Activated CD8-positive, alpha-beta T cell treated with anti-CD3 and anti-CD28 coated beads for 36 hours (primary cell): ENCODE results near the gene AP1G2. TPM values are rescaled to one million over a fixed set of nuclear protein-coding genes. Genes with fewer than 3 reads are reported as not detected.

Experiments
- ATAC-seq: fragments of 200-7000 bp; cut with Tn5 transposase; one replicate; pipeline ENCODE4 v1.10.0; 2021; ENCODE audit warnings: mild to moderate bottlenecking, moderate library complexity
- CTCF ChIA-PET: fragments of 350-600 bp; sonication (Branson Sonifier 250); formaldehyde crosslinking; loops from one replicate; lab custom pipeline; 2021; ENCODE audit warnings: antibody characterized with exemption; lab: Charles Lee
- POLR2A ChIA-PET: fragments of 350-600 bp; sonication (Branson Sonifier 250); formaldehyde crosslinking; loops from one replicate; lab custom pipeline; 2021; ENCODE audit warnings: antibody characterized with exemption; lab: Charles Lee
- DNase-seq: peaks from one replicate; pipeline ENCODE4 v3.0.0-alpha.2; 2020
- H3K27ac Mint-ChIP-seq: one replicate; pipeline ENCODE4 v1.8.0; 2021; ENCODE audit warnings: mild to moderate bottlenecking, mixed read lengths
- H3K27me3 Mint-ChIP-seq: one replicate; pipeline ENCODE4 v1.8.0; 2021; ENCODE audit warnings: mixed read lengths
- H3K36me3 Mint-ChIP-seq: one replicate; pipeline ENCODE4 v1.8.0; 2021; ENCODE audit warnings: low read depth, mixed read lengths
- H3K4me1 Mint-ChIP-seq: one replicate; pipeline ENCODE4 v1.8.0; 2021; ENCODE audit warnings: low read depth, mixed read lengths
- H3K4me3 Mint-ChIP-seq: one replicate; pipeline ENCODE4 v1.8.0; 2021; ENCODE audit warnings: mild to moderate bottlenecking, moderate library complexity, mixed read lengths
- H3K9me3 Mint-ChIP-seq: one replicate; pipeline ENCODE4 v1.8.0; 2021; ENCODE audit warnings: mixed read lengths
- CTCF ChIP-seq: fragments of 200-600 bp; IDR thresholded peaks from one replicate; pipeline ENCODE4 v1.8.0; 2022; ENCODE audit warnings: antibody characterized with exemption, mild to moderate bottlenecking
- intact Hi-C: fragments of 100-400 bp; cut with micrococcal nuclease; formaldehyde crosslinking; loops from one replicate; pipeline ENCODE4 v1.10.0; 2022
- total RNA-seq, 2 experiments: library from RNA; stranded (reverse); gene quantifications; one replicate each; pipeline ENCODE4 v1.2.3, GENCODE V29; 2021

The AP1G2 gene
- total RNA-seq, 2 experiments from 2014 or later = 146 to 155 TPM

- DNase-seq (no peak), ATAC-seq (no peak)
- Mint-ChIP-seq H3K36me3 (peaks cover 5% of the 10 kb centered on the region), H3K4me1 (peaks cover 19% of the 10 kb centered on the region), H3K27me3 (peaks cover 20% of the 10 kb centered on the region), H3K4me3 (no peak overlapping the region), H3K9me3 (no peaks in the 10 kb centered on the region), H3K27ac (no peak overlapping the region)
- POLR2A ChIA-PET = no interaction called here
- no peak for TF ChIP-seq CTCF
- intact Hi-C loops = no loop called here
- CTCF ChIA-PET = interaction anchor here (4.4 to 5.5 kb wide), 2 partner anchors 13 to 19 kb away, joined by 20 to 51 read pairs; partner anchors contain the start of gene THTPA
Measured at GRCh38 chr14:23570806-23571483, 3.4 kb upstream of the AP1G2 start.

GRCh38 chr14:23569443-23570151 is 2.0 kb upstream of the AP1G2 start:
- no peak overlapping the region for H3K4me3 Mint-ChIP-seq
- ATAC-seq = peak; percentile 15
- H3K9me3 Mint-ChIP-seq = no peaks in the 10 kb centered on the region
- H3K36me3 Mint-ChIP-seq = peaks cover 12% of the 10 kb centered on the region
- no peak for TF ChIP-seq CTCF
- H3K27me3 Mint-ChIP-seq = peaks cover 10% of the 10 kb centered on the region
- ChIA-PET POLR2A (no interaction called here), CTCF (interaction anchor here (1.0 to 5.5 kb wide), 6 partner anchors 12 to 95 kb away, joined by 3 to 51 read pairs (median 6); partner anchors contain the start of gene THTPA)
- intact Hi-C loops = no loop called here
- peak; percentile 20 for DNase-seq
- H3K4me1 Mint-ChIP-seq = peaks cover 19% of the 10 kb centered on the region
- peak overlapping the region; percentile 4 for H3K27ac Mint-ChIP-seq

DNA sequence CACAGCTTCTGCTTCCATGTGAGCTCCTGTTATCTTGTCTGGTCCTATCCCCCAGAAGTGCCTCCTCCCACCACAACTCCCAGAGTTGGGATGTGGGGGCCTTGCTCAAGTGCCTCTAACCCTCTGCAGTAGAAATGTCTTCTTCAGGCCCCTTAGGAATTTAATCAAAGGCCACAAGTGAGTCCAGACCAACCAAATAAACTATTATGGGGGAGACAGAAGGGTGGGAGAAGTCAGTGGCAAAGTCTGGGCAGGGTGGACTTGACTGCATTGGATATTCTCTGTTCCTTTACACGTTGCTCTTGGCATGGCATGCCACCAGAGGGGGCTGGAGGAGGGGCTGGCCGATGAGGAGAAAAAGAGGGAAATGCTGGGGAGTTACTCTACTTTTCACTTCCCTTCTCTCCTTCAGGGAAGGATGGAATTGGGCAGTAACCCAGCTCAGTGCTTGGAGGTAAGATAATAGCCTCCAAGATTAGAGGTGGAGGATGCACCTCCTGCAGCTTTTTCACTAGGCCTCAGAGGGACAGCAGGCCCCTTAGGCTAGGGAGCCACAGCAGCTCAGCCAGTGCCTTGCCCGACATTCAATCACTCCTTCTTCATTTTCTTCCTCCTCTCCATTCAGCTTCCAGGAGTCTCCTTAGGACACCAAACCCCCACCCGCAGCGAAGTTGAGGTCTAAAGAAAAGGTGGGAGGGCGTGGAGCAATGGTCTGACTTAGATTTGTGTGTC is 1.2 kb upstream of the AP1G2 start:
- peaks cover 19% of the 10 kb centered on the region for H3K4me1 Mint-ChIP-seq
- TF ChIP-seq CTCF = peak; percentile 42
- H3K27ac Mint-ChIP-seq = peak overlapping the region; percentile 99
- peaks cover 19% of the 10 kb centered on the region for H3K36me3 Mint-ChIP-seq
- intact Hi-C loops = no loop called here
- POLR2A ChIA-PET = interaction anchor here (1.3 kb wide), 1 partner anchor 19 kb away, joined by 3 read pairs; no protein-coding TSS in a partner anchor
- peak; percentile 45 for DNase-seq
- no peak for ATAC-seq
- H3K9me3 Mint-ChIP-seq = no peaks in the 10 kb centered on the region
- CTCF ChIA-PET = interaction anchor here (0.9 to 5.5 kb wide), 8 partner anchors 11 to 95 kb away, joined by 3 to 51 read pairs (median 5); partner anchors contain the start of gene THTPA
- H3K4me3 Mint-ChIP-seq = peak overlapping the region; percentile 94
- peaks cover 10% of the 10 kb centered on the region for H3K27me3 Mint-ChIP-seq

GRCh38 chr14:23568021-23568599 is 519 bp upstream of the AP1G2 start:
- Mint-ChIP-seq H3K27ac (peak overlapping the region; percentile 99), H3K36me3 (peaks cover 20% of the 10 kb centered on the region), H3K4me3 (peak overlapping the region; percentile 94), H3K27me3 (peaks cover 10% of the 10 kb centered on the region), H3K4me1 (peaks cover 19% of the 10 kb centered on the region), H3K9me3 (no peaks in the 10 kb centered on the region)
- POLR2A ChIA-PET = interaction anchor here (1.1 to 1.3 kb wide), 2 partner anchors 18 to 90 kb away, joined by 3 read pairs; no protein-coding TSS in a partner anchor
- intact Hi-C loops = no loop called here
- ATAC-seq (no peak), DNase-seq (no peak)
- TF ChIP-seq CTCF = no peak
- CTCF ChIA-PET = interaction anchor here (0.7 to 5.5 kb wide), 9 partner anchors 10 to 188 kb away, joined by 3 to 51 read pairs (median 5); partner anchors contain the start of gene THTPA
